NCI-H1092 treated with DMSO at 0.1 percent for 48 hours (cell line): ENCODE data around the gene UBR1.

Experiments used
- DNase-seq: peaks from one replicate; lab custom pipeline; 2025; lab: John Stamatoyannopoulos, UW

The UBR1 gene

DNA sequence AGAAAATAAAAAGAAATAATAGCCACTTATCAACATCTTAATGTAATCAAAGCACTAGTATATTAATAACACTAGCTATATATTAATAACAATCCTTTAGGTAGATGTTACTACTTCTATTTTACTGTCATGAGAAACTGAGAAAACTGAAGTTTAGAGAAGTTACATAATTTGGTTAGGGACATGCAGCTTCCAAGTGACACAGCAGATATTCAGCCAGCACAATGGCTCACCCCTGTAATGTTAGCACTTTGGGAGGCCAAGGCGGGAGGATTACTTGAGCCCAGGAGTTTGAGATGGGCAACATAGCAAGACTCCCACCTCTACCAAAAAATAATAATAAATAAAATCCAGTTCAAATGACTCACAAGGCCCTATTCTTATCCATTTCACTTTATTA, 1.9 kb upstream of the UBR1 start:
- DNase-seq: no peak

GRCh38 chr15:43106486-43106829, 620 bp upstream of the UBR1 start:
- DNase-seq: no peak

GRCh38 chr15:43105077-43105736, 631 bp downstream of the UBR1 start:
- peak; percentile 28 for DNase-seq

GRCh38 chr15:43104426-43104825, 1.4 kb downstream of the UBR1 start:
- DNase-seq: no peak

DNA sequence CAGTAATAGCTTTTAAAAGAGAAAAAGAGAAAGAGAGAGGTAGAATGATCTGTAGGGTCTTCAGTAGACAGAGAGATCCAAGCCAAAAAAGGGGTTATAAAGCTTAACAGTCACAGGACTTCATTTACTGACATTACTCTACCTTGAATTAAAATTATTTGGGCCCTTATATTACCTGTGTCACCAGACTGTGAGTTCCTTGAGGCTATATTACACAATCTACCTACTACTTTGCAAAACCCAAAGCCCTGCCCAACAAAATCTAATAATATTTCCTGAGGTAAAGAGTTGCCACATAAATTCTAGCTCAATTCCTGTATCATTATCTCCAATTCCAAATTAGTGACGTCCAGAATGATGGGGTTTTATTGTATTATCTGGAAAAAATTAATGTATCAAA, 1.9 kb downstream of the UBR1 start:
- no peak for DNase-seq

DNA sequence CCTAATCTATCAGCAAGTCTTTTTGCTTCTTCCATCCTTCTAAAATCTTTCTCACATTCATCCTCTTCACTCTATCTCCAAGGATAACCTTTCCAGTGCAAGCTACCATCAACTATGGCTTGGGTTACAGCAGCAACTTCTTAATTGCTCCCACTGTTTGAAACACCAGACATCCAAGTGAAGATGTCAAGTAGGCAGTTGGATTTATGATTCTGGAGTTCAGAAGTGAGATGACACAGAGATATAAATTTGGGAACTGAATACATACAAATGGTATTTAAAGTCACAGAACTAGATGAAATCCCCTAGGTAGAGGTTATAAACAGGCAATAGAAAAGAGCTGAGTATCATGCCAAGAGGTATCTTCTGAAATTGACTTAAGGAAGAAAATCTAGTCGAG, 3.7 kb downstream of the UBR1 start:
- no peak for DNase-seq

DNA sequence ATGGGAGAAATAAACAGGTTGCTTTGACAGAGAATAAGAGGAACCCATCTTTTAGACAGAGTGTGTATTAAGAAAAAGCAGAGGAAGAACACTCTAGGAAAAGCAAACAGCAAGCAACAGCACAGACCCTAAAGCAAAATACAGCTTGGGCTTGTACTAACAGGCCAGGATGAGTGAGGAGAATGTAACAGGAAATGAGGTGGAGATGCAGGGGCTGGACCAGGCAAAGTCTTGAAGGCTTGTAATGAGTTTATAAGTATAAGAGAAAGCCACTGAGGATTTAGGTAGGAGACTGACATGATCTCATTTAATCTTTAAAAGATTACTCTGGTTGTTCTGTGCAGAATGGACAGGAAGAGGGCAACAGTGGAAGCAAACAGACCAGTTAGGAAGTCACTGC, 4.9 kb downstream of the UBR1 start:
- no peak for DNase-seq

DNA sequence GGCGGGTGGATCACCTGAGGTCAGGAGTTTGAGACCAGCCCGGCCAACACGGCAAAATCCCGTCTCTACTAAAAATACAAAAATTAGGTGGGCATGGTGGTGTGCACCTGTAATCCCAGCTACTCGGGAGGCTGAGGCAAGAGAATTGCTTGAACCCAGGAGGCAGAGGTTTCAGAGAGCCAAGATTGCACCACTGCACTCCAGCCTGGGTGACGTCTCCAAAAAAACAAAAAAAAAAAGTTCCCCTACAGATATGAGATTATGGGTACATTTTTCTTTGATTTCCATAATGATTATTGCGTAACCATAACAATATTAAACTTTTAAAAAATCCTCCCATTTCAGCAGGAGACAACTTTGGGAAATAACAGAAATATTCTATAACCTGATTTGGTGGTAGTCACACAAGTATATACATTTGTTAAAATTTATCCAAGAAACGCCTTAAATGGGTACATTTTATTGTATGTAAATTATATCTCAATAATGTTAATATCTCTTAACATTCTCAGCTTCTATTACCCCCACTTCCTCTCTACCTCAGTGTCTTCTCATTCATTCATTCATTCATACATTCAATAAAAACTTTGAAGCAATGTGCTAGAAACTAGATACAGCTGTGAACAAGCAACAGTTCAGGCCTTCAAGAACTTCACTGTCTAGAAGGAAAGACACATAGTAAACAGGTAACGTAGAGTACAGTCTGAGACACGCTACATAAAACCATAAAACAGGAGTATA, 6.6 kb downstream of the UBR1 start:
- no peak for DNase-seq

GRCh38 chr15:43096411-43096810, 9.4 kb downstream of the UBR1 start:
- DNase-seq: no peak

DNA sequence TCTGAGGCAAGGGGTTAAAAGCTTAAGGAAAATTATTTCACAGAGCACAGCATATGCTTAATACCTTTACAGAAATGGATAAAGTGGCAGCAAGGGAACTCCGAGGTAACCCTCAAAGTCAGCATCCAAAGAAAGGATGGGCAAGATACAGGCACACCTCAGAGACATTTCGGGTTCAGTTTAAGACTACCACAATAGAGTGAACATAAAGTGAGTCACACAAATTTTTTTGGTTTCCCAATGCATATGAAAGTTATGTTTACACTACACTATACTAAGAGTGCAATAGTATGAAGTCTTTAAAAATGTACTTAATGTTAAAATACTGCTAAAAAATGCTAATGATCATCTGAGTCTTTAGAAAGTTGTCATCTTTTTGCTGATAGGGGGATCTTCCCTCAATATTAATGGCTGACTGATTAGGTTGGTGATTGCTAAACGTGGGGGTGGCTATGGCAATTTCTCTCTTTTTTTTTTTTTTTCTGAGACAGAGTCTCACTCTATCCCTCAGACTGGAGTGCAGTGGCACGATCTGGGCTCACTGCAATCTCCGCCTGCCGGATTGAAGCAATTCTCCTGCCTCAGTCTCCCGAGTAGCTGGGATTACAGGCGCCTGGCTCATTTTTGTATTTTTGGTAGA, 10.0 kb downstream of the UBR1 start:
- DNase-seq: no peak

DNA sequence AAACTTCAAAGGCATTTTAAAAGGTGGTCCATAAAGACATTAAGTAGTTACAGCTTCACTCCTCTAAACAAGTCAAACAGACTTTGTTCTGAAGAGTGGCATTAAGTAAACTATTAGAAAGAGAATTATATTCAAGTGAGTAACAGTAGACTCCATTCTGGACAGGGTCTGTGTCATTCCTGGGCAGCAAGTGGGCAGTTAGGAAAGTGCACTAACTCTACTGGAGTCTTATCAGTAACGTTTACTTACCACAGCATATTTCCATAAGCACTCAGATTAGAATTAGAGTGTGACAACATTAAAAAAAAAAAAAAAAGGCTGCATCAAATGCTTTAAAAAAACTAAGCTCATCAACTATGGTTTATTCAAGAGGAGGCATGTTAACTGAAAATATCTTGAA, 10.6 kb downstream of the UBR1 start:
- no peak for DNase-seq

DNA sequence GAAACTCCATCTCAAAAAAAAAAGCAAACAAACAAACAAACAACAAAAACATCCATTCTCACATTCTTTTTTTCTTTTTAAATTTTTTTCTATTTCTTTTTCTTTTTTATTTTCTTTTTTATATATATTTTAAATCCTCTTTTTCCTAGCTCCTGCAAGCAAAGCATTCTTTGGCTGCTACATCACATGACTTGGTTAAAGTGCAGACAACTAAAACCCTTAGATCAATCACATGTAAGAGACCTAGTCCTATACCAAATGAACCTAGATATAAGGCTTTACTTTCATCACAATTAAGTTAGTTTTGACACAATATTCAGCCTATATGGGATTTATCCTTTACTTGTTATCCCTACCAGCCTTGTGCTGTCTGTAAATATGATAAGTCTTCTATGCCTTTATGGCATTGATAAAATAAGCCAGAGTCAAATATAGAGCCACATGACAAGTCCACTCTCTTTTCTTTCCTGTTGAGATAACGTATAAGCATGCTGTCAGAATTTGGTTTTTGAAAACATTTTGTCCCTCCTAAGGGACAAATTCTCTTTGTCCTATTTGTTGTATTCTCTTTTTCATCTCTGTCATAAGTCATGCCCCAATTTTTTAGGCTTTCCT, 11.3 kb downstream of the UBR1 start:
- DNase-seq: no peak

GRCh38 chr15:43093026-43093425, 12.8 kb downstream of the UBR1 start:
- no peak for DNase-seq

GRCh38 chr15:43091859-43092258, 14.0 kb downstream of the UBR1 start:
- DNase-seq: no peak

DNA sequence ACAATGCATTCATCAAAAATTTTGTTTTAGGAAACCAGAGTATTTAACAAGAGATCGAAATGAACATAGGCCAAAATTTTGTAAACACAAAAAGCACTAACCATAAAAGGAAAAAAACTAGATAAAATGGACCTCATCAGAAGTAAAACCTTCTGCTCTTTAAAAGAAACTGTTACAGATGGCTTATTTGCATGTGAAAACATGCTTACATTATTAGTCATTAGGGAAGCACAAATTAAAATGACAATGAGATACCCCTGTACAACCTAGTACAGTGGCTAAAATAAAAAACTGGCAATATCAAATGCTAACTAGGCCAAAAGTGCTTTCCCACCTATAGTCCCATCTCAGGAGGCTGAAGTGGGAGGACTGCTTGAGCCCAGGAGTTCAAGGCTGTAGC, 19.3 kb downstream of the UBR1 start:
- no peak for DNase-seq

- no peak for DNase-seq
These were observed 19.9 kb downstream of the UBR1 start for GRCh38 chr15:43085921-43086320.

GRCh38 chr15:43082509-43082908, 23.3 kb downstream of the UBR1 start:
- no peak for DNase-seq

DNA sequence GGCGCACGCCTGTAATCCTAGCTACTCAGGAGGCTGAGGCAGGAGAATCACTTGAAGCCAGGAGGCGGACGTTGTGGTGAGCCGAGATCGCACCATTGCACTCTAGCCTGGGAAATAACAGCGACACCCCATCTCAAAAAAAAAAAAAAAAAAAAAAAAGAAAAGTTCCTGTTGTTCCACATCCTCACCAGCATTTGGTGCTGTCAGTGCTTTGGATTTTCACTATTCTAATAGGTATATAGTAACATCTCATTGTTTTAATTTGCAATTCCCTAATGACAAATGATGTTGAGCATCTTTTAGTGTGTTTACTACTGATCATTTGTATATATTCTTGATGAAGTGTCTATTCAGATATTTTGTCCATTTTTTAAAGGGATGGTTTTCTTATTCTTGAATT, 24.6 kb downstream of the UBR1 start:
- no peak for DNase-seq

DNA sequence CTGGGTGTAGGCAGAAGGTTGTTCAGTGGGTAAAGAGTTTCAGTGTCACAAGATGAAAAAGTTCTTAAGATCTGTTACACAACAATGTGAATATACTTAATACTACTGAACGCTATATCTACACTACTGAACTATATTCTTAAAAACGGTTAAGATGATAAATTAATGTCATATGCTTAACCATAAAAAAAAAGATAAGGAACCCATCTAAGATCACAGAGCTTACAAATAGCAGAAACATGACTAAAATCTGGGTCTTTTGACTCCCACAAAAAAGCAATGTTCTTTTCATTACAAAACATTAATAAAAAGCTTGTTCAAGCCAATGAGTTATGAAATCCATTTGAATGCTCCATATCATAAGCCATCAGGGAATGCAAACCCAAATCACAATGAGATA, 34.4 kb downstream of the UBR1 start:
- no peak for DNase-seq

- DNase-seq: no peak
These were observed 34.9 kb downstream of the UBR1 start for GRCh38 chr15:43070893-43071292.

DNA sequence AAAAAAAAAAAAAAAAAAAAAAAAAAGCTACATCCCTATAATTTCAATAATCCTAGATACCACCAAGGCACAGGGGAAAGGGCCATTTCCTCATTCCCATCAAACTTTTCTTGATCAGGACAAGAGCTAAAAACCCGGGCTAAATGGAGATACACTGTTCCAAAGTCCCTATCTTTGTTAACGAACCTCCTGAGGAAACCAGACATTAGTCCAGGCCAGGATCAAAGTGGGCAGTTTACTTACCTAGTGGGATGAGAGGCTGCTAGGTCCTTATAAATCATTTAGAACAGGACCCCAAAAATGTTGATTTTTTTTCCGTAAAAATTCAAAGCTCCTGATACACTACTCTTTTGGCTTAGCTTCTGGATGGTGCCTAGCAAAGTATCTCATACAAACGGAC, 35.6 kb downstream of the UBR1 start:
- DNase-seq: no peak

DNA sequence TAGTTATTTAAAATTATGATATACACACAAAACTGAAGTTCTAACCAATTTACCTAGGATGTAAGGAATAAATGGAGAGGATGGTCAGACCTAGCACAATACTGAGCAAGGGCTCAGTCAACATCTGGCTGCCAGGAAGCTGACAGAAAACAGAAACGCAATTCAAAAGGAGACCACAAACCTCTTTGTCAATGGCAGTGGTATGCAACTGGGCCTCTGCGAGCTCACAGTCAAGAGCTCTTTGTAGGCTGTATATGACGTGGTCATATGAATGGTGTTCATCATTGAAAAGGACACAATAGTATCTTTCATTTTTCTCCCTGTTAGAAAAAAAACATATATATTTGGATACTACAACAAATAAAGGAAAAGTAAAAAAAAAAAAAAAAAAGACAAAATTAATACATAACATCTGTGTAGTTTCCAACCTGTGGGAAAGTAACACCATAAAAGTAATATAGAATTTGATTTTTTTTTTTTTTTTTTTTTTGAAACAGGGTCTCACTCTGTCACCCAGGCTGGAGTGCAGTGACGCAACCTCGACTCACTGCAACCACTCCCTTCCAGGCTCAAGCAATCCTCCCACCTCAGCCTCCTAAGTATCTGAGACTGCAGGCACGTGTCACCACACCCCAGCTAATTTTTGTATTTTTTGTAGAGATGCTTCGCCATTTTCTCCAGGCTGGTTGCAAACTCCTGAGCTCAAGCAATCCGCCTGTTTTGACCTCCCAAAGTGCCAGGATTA, 37.9 kb downstream of the UBR1 start:
- DNase-seq: no peak
